Retinal pigment epithelial cell (primary cell): ENCODE data around the gene SAP30BP.

ENCODE experiments used
- DNase-seq: peaks from one replicate; pipeline ENCODE4 v3.0.0-alpha.2; 2010; ENCODE audit warnings: low read depth
- H3K4me3 ChIP-seq: 2 replicates; pipeline ENCODE4 v1.5.1; 2011; ENCODE audit warnings: mild to moderate bottlenecking, low read length, control low read depth, moderate library complexity
- TF ChIP-seq, protein P1 (sequence below): conservative IDR thresholded peaks from 2 replicates; pipeline ENCODE4 v1.5.1; 2011; ENCODE audit warnings: low read depth, low read length, control low read depth, inconsistent platforms

SAP30BP gene

DNA sequence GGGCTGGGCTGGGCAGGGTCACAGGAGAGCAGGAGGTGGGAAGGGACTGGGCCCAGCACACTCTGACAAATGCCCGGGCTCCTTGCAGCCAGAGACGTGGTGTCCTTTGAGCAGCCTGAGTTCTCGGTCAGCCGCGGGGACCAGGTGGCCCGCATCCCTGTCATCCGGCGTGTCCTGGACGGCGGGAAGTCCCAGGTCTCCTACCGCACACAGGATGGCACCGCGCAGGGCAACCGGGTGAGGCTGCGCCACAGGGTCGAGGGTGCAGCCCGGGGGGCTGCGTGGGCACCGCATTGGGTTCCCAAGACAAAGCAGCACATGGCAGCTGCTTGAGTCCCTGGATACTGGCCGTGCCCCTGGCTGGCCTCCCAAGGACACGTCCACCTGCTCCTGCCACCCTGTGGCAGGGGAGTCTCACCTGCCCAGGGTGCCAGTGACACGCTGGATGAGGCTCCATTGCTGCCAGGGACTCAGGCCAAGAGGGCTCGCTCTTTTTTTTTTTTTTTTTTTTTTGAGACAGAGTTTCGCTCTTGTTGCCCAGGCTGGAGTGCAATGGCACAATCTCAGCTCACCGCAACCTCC, 76.6 kb downstream of the SAP30BP start:
- no peak for DNase-seq
- H3K4me3 ChIP-seq = no peak overlapping the region
- TF ChIP-seq, protein P1, sequence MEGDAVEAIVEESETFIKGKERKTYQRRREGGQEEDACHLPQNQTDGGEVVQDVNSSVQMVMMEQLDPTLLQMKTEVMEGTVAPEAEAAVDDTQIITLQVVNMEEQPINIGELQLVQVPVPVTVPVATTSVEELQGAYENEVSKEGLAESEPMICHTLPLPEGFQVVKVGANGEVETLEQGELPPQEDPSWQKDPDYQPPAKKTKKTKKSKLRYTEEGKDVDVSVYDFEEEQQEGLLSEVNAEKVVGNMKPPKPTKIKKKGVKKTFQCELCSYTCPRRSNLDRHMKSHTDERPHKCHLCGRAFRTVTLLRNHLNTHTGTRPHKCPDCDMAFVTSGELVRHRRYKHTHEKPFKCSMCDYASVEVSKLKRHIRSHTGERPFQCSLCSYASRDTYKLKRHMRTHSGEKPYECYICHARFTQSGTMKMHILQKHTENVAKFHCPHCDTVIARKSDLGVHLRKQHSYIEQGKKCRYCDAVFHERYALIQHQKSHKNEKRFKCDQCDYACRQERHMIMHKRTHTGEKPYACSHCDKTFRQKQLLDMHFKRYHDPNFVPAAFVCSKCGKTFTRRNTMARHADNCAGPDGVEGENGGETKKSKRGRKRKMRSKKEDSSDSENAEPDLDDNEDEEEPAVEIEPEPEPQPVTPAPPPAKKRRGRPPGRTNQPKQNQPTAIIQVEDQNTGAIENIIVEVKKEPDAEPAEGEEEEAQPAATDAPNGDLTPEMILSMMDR = no peak

DNA sequence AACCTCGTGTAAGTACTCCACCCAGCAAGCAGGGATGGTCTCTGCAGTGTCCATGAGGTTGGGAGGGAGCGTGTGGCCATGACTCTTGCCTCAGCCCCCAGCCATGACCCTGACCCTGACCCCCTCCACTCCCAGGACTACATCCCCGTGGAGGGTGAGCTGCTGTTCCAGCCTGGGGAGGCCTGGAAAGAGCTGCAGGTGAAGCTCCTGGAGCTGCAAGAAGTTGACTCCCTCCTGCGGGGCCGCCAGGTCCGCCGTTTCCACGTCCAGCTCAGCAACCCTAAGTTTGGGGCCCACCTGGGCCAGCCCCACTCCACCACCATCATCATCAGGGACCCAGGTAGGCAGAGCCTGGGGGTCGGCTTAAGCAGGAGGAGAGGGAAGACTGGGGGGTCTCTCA, 81.6 kb downstream of the SAP30BP start:
- DNase-seq = no peak
- no peak overlapping the region for H3K4me3 ChIP-seq
- TF ChIP-seq, protein P1 = no peak

DNA sequence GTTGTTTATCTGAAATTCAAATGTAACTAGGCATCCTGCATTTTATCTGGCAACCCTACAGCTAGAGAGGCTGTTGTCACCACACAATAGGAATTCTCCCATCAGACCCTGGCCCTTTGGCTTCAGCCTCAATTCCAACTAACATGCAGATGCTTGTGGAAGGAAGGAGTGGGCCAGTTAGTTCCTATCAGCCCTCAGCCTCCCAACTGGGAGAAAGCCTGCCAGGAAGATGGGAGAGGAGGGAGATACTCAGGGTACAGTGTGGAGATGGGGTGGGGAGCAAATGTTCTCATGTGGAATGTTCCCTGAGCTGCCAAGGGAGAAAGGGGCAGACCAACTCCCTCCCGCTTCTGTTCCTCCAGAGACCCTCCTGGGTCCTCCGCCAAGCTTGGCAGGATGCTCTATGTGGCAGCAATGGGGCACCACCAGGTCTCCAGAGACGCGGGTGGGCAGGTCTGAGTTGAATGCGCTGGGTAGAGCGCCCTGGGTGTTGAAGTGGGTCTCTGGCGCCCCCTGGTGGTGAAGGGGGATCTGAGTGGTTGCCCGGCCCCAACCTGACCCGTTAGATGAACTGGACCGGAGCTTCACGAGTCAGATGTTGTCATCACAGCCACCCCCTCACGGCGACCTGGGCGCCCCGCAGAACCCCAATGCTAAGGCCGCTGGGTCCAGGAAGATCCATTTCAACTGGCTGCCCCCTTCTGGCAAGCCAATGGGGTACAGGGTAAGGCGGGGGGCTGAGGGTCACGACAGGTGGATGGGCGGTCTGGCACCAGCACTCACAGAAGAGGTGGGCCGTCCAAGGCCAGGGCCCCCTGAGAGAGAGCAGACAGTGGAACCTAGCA, 82.6 kb downstream of the SAP30BP start:
- no peak overlapping the region for H3K4me3 ChIP-seq
- TF ChIP-seq, protein P1 = peak; percentile 82
- DNase-seq = no peak

DNA sequence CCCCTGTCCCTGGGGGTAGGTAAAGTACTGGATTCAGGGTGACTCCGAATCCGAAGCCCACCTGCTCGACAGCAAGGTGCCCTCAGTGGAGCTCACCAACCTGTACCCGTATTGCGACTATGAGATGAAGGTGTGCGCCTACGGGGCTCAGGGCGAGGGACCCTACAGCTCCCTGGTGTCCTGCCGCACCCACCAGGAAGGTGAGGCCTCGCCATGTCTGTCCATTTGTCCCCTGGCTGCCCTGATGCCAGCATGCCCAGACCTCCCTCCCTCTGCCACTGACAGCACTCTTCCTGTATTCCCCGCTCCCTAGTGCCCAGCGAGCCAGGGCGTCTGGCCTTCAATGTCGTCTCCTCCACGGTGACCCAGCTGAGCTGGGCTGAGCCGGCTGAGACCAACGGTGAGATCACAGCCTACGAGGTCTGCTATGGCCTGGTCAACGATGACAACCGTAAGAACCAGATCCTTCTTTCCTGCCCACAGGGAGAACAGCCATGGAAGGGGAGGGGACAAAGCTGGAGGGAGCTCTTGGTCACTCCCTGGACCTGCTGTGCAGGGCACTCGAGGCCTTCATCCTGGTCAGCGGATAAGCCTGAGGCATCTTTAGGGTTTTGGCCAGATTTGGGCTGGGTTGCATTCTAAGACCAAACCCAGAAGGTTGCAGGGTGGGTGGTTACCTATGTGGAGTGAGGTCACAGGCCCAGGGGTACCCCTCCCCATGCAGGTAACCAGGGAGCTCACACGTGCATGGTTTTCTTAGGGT, 83.7 kb downstream of the SAP30BP start:
- TF ChIP-seq, protein P1 = no peak
- no peak for DNase-seq
- H3K4me3 ChIP-seq = no peak overlapping the region

DNA sequence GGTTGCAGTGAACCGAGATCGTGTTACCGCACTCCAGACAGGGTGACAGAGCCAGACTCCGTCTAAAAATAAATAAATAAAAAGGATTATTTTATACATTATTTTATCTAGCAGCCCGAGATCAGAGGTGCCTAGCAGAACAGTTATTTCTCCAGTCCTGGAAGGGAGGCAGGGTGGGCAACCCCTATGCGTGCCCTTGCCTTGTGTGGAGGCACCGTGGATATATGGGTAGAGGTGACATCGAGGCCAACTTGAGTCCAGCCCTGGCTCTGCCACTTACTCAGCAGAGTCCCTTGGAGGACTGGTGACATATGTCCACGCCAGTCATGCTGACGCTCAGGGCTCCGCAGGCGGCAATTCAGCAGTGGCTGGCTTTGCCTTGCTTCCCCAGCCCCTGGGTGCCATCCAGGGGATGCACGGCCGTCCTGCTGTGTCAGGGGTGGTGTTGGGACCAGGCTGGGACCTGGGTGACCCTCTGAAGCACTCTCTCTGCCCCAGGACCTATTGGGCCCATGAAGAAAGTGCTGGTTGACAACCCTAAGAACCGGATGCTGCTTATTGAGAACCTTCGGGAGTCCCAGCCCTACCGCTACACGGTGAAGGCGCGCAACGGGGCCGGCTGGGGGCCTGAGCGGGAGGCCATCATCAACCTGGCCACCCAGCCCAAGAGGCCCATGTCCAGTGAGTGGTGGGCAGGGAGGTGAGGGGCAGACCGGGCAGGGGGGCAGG, 84.7 kb downstream of the SAP30BP start:
- TF ChIP-seq, protein P1 = no peak
- no peak for DNase-seq
- H3K4me3 ChIP-seq = no peak overlapping the region

DNA sequence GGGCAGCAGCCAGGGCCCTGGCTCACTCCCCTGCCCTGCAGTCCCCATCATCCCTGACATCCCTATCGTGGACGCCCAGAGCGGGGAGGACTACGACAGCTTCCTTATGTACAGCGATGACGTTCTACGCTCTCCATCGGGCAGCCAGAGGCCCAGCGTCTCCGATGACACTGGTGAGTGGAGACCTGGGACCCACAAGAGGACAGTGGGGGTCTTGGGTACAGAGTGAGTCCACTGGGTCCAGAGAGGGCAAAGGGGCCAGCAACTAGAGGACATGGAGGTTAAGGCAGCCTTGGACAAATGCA, 85.2 kb downstream of the SAP30BP start:
- H3K4me3 ChIP-seq = no peak overlapping the region
- DNase-seq = no peak
- TF ChIP-seq, protein P1 = no peak
